Gastroesophageal sphincter (tissue), 4 donors: ENCODE results near the gene CBX8. TPM values are rescaled to one million over a fixed set of nuclear protein-coding genes. Genes with fewer than 3 reads are reported as not detected.

Experiments
- ATAC-seq: fragments of 150-250 bp; one replicate; pipeline ENCODE4 v1.9.1; 2016; ENCODE audit warnings: mild to moderate bottlenecking, moderate library complexity
- H3K27ac ChIP-seq, 4 donors: fragments of 200-600 bp; sonication (generic) in 3 of 4; 1 replicate in 3 of 4; 2 replicates in 1 of 4; pipeline ENCODE4 v1.5.1; 2016 to 2019
- H3K27me3 ChIP-seq: fragments of 200-600 bp; sonication (generic); one replicate; pipeline ENCODE4 v1.5.1; 2019
- H3K36me3 ChIP-seq, 2 donors: fragments of 200-600 bp; sonication (generic); one replicate each; pipeline ENCODE4 v1.5.1; 2019; ENCODE audit warnings: control low read depth in 1 of 2
- H3K4me1 ChIP-seq, 3 donors: fragments of 200-600 bp; sonication (generic); 1 replicate in 2 of 3; 2 replicates in 1 of 3; pipeline ENCODE4 v1.5.1; 2016 to 2019; ENCODE audit warnings: control low read depth in 2 of 3
- H3K4me3 ChIP-seq, 2 donors: fragments of 200-600 bp; sonication (generic); one replicate each; pipeline ENCODE4 v1.5.1; 2019; ENCODE audit warnings: mild to moderate bottlenecking in 1 of 2, moderate library complexity in 1 of 2
- H3K9me3 ChIP-seq, 3 donors: fragments of 200-600 bp; sonication (generic); one replicate each; pipeline ENCODE4 v1.5.1; 2017 to 2019; ENCODE audit warnings: control low read depth in 2 of 3
- EP300 ChIP-seq: sonication (generic); formaldehyde crosslinking; IDR thresholded peaks from one replicate; pipeline ENCODE4 v1.6.1; 2017; ENCODE audit warnings: antibody characterized with exemption, mild to moderate bottlenecking
- POLR2A ChIP-seq, 2 donors: fragments of 450-650 bp; IDR thresholded peaks; one replicate each; pipeline ENCODE4 v1.6.1; 2017; ENCODE audit warnings: antibody characterized with exemption in 2 of 2, mild to moderate bottlenecking in 2 of 2, moderate library complexity in 1 of 2
- POLR2AphosphoS5 ChIP-seq: sonication (generic); formaldehyde crosslinking; IDR thresholded peaks from one replicate; pipeline ENCODE4 v1.6.1; 2017; ENCODE audit warnings: antibody characterized with exemption
- WGBS, 2 donors: methylation state at CpG; one replicate each; pipeline ENCODE4 v1.1.5; 2018; ENCODE audit warnings: low coverage in 1 of 2; 5-methylcytosine and 5-hydroxymethylcytosine counted together
- total RNA-seq, 4 donors: library from RNA; depleted of rRNA; stranded (reverse); fragments of >200 nt; gene quantifications; one replicate each; pipeline ENCODE4 v1.1.0, GENCODE V29; 2016
- TF ChIP-seq, protein P1 (sequence below), 4 experiments: fragments of 200-600 bp in 2 of 4; fragments of 450-650 bp in 2 of 4; sonication (generic) in 1 of 4; IDR thresholded peaks; one replicate each; pipeline ENCODE4 v1.5.1; 2017 to 2019; ENCODE audit warnings: antibody characterized with exemption in 4 of 4, mild to moderate bottlenecking in 2 of 4, moderate library complexity in 2 of 4

CBX8 gene
- total RNA-seq, 4 donors from 2014 or later: 0.40 to 10.6 (median 3.9) TPM

GRCh38 chr17:79771276-79771675 is 25.6 kb downstream of the CBX8 start:
- H3K4me1 ChIP-seq: no peaks in the 10 kb centered on the region
- no peaks in the 10 kb centered on the region for H3K9me3 ChIP-seq
- TF ChIP-seq POLR2AphosphoS5 (no peak), POLR2A (IDR thresholded peaks at IDR 0.05) (no peak), EP300 (no peak)
- TF ChIP-seq, protein P1, sequence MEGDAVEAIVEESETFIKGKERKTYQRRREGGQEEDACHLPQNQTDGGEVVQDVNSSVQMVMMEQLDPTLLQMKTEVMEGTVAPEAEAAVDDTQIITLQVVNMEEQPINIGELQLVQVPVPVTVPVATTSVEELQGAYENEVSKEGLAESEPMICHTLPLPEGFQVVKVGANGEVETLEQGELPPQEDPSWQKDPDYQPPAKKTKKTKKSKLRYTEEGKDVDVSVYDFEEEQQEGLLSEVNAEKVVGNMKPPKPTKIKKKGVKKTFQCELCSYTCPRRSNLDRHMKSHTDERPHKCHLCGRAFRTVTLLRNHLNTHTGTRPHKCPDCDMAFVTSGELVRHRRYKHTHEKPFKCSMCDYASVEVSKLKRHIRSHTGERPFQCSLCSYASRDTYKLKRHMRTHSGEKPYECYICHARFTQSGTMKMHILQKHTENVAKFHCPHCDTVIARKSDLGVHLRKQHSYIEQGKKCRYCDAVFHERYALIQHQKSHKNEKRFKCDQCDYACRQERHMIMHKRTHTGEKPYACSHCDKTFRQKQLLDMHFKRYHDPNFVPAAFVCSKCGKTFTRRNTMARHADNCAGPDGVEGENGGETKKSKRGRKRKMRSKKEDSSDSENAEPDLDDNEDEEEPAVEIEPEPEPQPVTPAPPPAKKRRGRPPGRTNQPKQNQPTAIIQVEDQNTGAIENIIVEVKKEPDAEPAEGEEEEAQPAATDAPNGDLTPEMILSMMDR (IDR thresholded peaks at IDR 0.05): no peak
- peaks cover 74% of the 10 kb centered on the region for H3K27me3 ChIP-seq
- ATAC-seq: no peak
- 70 to 92% methylated on average over 2 to 6 of the region's 6 CpGs for WGBS, 2 donors
- H3K27ac ChIP-seq: no peak overlapping the region
- no peak overlapping the region for H3K4me3 ChIP-seq
- no peaks in the 10 kb centered on the region for H3K36me3 ChIP-seq

- Histone ChIP-seq H3K36me3 (no peaks in the 10 kb centered on the region), H3K4me3 (no peak overlapping the region), H3K27me3 (peaks cover 65% of the 10 kb centered on the region), H3K27ac (no peak overlapping the region), H3K9me3 (no peaks in the 10 kb centered on the region), H3K4me1 (no peaks in the 10 kb centered on the region)
- ATAC-seq: no peak
- no peak for TF ChIP-seq EP300
- no peak for TF ChIP-seq POLR2A (IDR thresholded peaks at IDR 0.05)
- TF ChIP-seq, protein P1 (IDR thresholded peaks at IDR 0.05): no peak
- no peak for TF ChIP-seq POLR2AphosphoS5
- WGBS, 2 donors: 84 to 95% methylated on average over 8 to 13 of the region's 28 CpGs
Measured at GRCh38 chr17:79769570-79770506, 27.0 kb downstream of the CBX8 start.

GRCh38 chr17:79765708-79766107 is 31.2 kb downstream of the CBX8 start:
- peaks cover 33% of the 10 kb centered on the region for H3K27me3 ChIP-seq
- no peaks in the 10 kb centered on the region for H3K36me3 ChIP-seq
- WGBS, 2 donors: 74 to 81% methylated on average over 3 of the region's 3 CpGs
- no peak overlapping the region for H3K4me3 ChIP-seq
- H3K4me1 ChIP-seq: no peaks in the 10 kb centered on the region
- no peaks in the 10 kb centered on the region for H3K9me3 ChIP-seq
- no peak overlapping the region for H3K27ac ChIP-seq
- no peak for ATAC-seq
- TF ChIP-seq POLR2AphosphoS5 (no peak), POLR2A (IDR thresholded peaks at IDR 0.05) (no peak), EP300 (no peak)
- TF ChIP-seq, protein P1 (IDR thresholded peaks at IDR 0.05): no peak

DNA sequence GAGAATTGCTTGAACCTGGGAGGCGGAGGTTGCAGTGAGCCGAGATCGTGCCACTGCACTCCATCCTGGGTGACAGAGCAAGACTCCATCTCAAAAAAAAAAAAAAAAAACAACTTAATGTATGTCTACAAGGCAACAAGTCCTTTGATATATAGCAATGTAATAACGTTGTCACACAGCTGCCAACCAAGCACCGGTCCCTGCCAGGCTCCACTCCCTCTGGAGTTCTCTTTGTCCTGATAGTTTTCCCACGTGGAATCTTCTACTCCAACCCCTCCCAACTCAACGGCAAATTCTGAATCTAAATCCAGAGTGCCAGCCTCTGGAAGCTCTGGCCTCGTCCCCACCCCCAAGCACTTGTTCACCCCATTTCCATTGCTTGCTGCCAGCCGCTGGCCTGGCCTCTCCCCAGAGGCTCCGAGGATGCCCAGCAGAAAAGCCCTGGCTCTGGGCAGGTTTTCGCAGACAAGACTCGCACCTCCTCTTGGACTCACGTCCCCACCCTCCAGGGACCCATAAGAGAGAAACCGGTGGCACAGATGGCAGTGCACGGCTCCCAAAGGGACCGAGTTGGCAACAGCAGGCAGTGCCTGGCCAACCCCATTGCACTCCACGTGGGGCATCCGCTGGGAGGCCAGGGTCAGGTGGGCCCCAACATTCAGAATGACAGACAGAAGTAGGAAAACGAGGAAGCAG is 34.8 kb downstream of the CBX8 start:
- Histone ChIP-seq H3K4me3 (no peak overlapping the region), H3K27ac (no peak overlapping the region), H3K4me1 (no peaks in the 10 kb centered on the region), H3K36me3 (no peaks in the 10 kb centered on the region), H3K9me3 (no peaks in the 10 kb centered on the region), H3K27me3 (peaks cover 26% of the 10 kb centered on the region)
- ATAC-seq: no peak
- no peak for TF ChIP-seq EP300
- TF ChIP-seq, protein P1 (IDR thresholded peaks at IDR 0.05): no peak
- no peak for TF ChIP-seq POLR2A (IDR thresholded peaks at IDR 0.05)
- no peak for TF ChIP-seq POLR2AphosphoS5
- WGBS, 2 donors: 66 to 76% methylated on average over 7 to 9 of the region's 19 CpGs
